Astrocyte (in vitro differentiated cells and primary cell): ENCODE measurements around the gene ANKRD11. TPM values are rescaled to one million over a fixed set of nuclear protein-coding genes. Genes with fewer than 3 reads are reported as not detected.

Experiments
- DNase-seq: peaks from one replicate; pipeline ENCODE4 v3.0.0-alpha.2; 2010; ENCODE audit warnings: low read depth
- FAIRE-seq: peaks from 2 replicates; lab custom pipeline; 2011; peaks lifted over from hg19 to GRCh38; lab: Jason Lieb, UNC
- H2AFZ ChIP-seq: 2 replicates; pipeline ENCODE4 v1.6.0; 2012; ENCODE audit warnings: low read depth, low read length, inconsistent platforms
- H3K27ac ChIP-seq: 2 replicates; pipeline ENCODE4 v1.5.1; 2011; ENCODE audit warnings: low read depth, low read length, inconsistent platforms
- H3K27me3 ChIP-seq: 2 replicates; pipeline ENCODE4 v1.6.0; 2011; ENCODE audit warnings: low read length, inconsistent platforms; ENCODE audit not compliant: insufficient read depth
- H3K36me3 ChIP-seq: 2 replicates; pipeline ENCODE4 v1.5.1; 2011; ENCODE audit warnings: low read length, inconsistent platforms; ENCODE audit not compliant: insufficient read depth
- H3K4me1 ChIP-seq: 2 replicates; pipeline ENCODE4 v1.5.1; 2011; ENCODE audit warnings: low read length, inconsistent platforms; ENCODE audit not compliant: insufficient read depth
- H3K4me2 ChIP-seq: 2 replicates; pipeline ENCODE4 v1.6.0; 2012; ENCODE audit warnings: low read length, inconsistent platforms
- H3K4me3 ChIP-seq: 2 replicates; pipeline ENCODE4 v1.5.1; 2011; ENCODE audit warnings: low read depth, mild to moderate bottlenecking, low read length, inconsistent platforms; ENCODE audit not compliant: insufficient read depth
- H3K79me2 ChIP-seq: 2 replicates; pipeline ENCODE4 v1.6.0; 2012; ENCODE audit warnings: mild to moderate bottlenecking, low read length, inconsistent platforms; ENCODE audit not compliant: insufficient read depth
- H3K9ac ChIP-seq: 2 replicates; pipeline ENCODE4 v1.6.0; 2012; ENCODE audit warnings: mild to moderate bottlenecking, low read length, inconsistent platforms
- H3K9me3 ChIP-seq: 2 replicates; pipeline ENCODE4 v1.5.1; 2012; ENCODE audit warnings: low read depth, mild to moderate bottlenecking, low read length, inconsistent platforms; ENCODE audit not compliant: insufficient read depth
- H4K20me1 ChIP-seq: 2 replicates; pipeline ENCODE4 v1.6.0; 2012; ENCODE audit warnings: low read length, inconsistent platforms; ENCODE audit not compliant: insufficient read depth
- H3K27ac Mint-ChIP-seq: one replicate; pipeline ENCODE4 v1.8.0; 2021; ENCODE audit warnings: mild to moderate bottlenecking, mixed read lengths; ENCODE audit not compliant: unreplicated experiment
- H3K27me3 Mint-ChIP-seq: one replicate; pipeline ENCODE4 v1.8.0; 2021; ENCODE audit warnings: low read depth, mixed read lengths; ENCODE audit not compliant: unreplicated experiment
- H3K36me3 Mint-ChIP-seq: one replicate; pipeline ENCODE4 v1.8.0; 2021; ENCODE audit warnings: low read depth, mixed read lengths; ENCODE audit not compliant: unreplicated experiment
- H3K4me1 Mint-ChIP-seq: one replicate; pipeline ENCODE4 v1.8.0; 2021; ENCODE audit warnings: low read depth, mixed read lengths; ENCODE audit not compliant: unreplicated experiment
- H3K4me3 Mint-ChIP-seq: one replicate; pipeline ENCODE4 v1.8.0; 2021; ENCODE audit warnings: mild to moderate bottlenecking, moderate library complexity, mixed read lengths; ENCODE audit not compliant: unreplicated experiment
- H3K9me3 Mint-ChIP-seq: one replicate; pipeline ENCODE4 v1.8.0; 2021; ENCODE audit warnings: mild to moderate bottlenecking, mixed read lengths; ENCODE audit not compliant: unreplicated experiment
- EZH2 ChIP-seq: IDR thresholded peaks from 2 replicates; pipeline ENCODE4 v1.6.1; 2012; ENCODE audit warnings: mild to moderate bottlenecking, low read length, inconsistent platforms; ENCODE audit not compliant: insufficient read depth
- total RNA-seq: library from RNA; stranded (reverse); gene quantifications from 2 replicates; pipeline ENCODE4 v1.2.1, GENCODE V29; 2021
- TF ChIP-seq, protein P1 (sequence below): IDR thresholded peaks from 2 replicates; pipeline ENCODE4 v1.5.1; 2011; ENCODE audit warnings: low read depth, mild to moderate bottlenecking, inconsistent platforms, low read length, moderate library complexity; ENCODE audit not compliant: insufficient read depth

Gene ANKRD11
- total RNA-seq, 1 donor from 2014 or later, result 213 TPM

GRCh38 chr16:89423681-89424260, 66.6 kb downstream of the ANKRD11 start:
- DNase-seq (no peak), FAIRE-seq (no peak)
- no peaks in the 10 kb centered on the region for H3K9me3 ChIP-seq
- peak overlapping the region; percentile 75 for H3K4me2 ChIP-seq
- H3K36me3 ChIP-seq, result peaks cover 4% of the 10 kb centered on the region
- peak overlapping the region; percentile 98 for H3K27ac Mint-ChIP-seq
- H3K27me3 Mint-ChIP-seq, result no peaks in the 10 kb centered on the region
- H3K4me3 ChIP-seq, result peak overlapping the region; percentile 19
- H4K20me1 ChIP-seq, result peaks cover 96% of the 10 kb centered on the region
- H3K27me3 ChIP-seq, result no peaks in the 10 kb centered on the region
- H3K36me3 Mint-ChIP-seq, result peaks cover 10% of the 10 kb centered on the region
- peaks cover 35% of the 10 kb centered on the region for H3K4me1 ChIP-seq
- TF ChIP-seq EZH2, result no peak
- TF ChIP-seq, protein P1, sequence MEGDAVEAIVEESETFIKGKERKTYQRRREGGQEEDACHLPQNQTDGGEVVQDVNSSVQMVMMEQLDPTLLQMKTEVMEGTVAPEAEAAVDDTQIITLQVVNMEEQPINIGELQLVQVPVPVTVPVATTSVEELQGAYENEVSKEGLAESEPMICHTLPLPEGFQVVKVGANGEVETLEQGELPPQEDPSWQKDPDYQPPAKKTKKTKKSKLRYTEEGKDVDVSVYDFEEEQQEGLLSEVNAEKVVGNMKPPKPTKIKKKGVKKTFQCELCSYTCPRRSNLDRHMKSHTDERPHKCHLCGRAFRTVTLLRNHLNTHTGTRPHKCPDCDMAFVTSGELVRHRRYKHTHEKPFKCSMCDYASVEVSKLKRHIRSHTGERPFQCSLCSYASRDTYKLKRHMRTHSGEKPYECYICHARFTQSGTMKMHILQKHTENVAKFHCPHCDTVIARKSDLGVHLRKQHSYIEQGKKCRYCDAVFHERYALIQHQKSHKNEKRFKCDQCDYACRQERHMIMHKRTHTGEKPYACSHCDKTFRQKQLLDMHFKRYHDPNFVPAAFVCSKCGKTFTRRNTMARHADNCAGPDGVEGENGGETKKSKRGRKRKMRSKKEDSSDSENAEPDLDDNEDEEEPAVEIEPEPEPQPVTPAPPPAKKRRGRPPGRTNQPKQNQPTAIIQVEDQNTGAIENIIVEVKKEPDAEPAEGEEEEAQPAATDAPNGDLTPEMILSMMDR, result no peak
- no peaks in the 10 kb centered on the region for H3K9me3 Mint-ChIP-seq
- peak overlapping the region; percentile 61 for H3K4me3 Mint-ChIP-seq
- H3K79me2 ChIP-seq, result peaks cover 96% of the 10 kb centered on the region
- H2AFZ ChIP-seq, result no peak overlapping the region
- peak overlapping the region; percentile 60 for H3K9ac ChIP-seq
- peaks cover 64% of the 10 kb centered on the region for H3K4me1 Mint-ChIP-seq
- peak overlapping the region; percentile 83 for H3K27ac ChIP-seq

DNA sequence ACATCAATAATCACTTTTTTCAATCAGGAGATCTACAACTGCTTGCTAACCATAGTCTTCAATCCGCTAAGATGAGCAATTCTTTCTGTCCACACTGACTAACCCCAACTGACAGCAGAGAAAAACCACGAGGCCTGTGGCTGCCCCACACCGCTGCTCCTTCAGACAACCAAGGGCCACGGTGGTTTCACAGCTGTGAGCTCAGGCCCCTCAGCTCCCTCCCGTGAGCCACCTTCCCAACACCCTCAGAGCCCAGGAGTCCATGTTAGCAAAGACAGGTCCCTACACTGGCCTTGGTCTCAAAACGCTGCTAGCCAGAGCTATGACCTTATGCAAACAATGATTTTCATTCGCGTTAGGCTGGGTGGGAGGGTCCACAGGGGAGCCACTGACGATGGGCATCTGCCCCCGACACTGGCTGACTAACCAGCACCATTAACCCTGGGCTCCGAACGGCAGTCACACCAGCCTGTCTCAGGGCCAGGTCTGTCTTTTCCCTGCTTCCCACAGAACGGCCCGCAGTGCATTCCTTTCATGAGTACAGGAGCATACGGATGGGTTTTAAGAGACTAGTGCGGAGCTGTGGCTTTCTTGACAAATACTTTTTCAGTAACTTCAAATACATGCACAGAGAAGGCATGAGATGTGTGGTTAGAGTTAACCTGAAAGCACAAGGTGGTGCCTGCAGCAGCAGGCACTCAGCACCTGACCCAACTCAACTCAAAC, 67.3 kb downstream of the ANKRD11 start:
- H3K4me2 ChIP-seq, result peak overlapping the region; percentile 75
- peaks cover 70% of the 10 kb centered on the region for H3K4me1 Mint-ChIP-seq
- no peaks in the 10 kb centered on the region for H3K27me3 Mint-ChIP-seq
- peak; percentile 89 for DNase-seq
- FAIRE-seq, result no peak
- peaks cover 35% of the 10 kb centered on the region for H3K4me1 ChIP-seq
- H3K9me3 Mint-ChIP-seq, result no peaks in the 10 kb centered on the region
- H3K36me3 Mint-ChIP-seq, result peaks cover 10% of the 10 kb centered on the region
- H3K4me3 Mint-ChIP-seq, result peak overlapping the region; percentile 80
- peak overlapping the region; percentile 83 for H3K27ac ChIP-seq
- peaks cover 4% of the 10 kb centered on the region for H3K36me3 ChIP-seq
- peak overlapping the region; percentile 19 for H3K4me3 ChIP-seq
- no peak for TF ChIP-seq EZH2
- TF ChIP-seq, protein P1, result no peak
- peaks cover 97% of the 10 kb centered on the region for H4K20me1 ChIP-seq
- peak overlapping the region; percentile 60 for H3K9ac ChIP-seq
- no peaks in the 10 kb centered on the region for H3K9me3 ChIP-seq
- H2AFZ ChIP-seq, result no peak overlapping the region
- H3K27me3 ChIP-seq, result no peaks in the 10 kb centered on the region
- H3K27ac Mint-ChIP-seq, result peak overlapping the region; percentile 98
- peaks cover 96% of the 10 kb centered on the region for H3K79me2 ChIP-seq
